ENCODE results near the gene GOLGA6C.

GRCh38 chr15:75210811-75211230, 47.3 kb upstream of the GOLGA6C start:
- TF ChIP-seq CTCF (optimal IDR thresholded peaks at IDR 0.05 in 1 of 3, IDR thresholded peaks at IDR 0.05 in 1 of 3, conservative IDR thresholded peaks at IDR 0.05 in 1 of 3; ENCODE audit: extremely low read depth in 1 of 3, insufficient read depth in 2 of 3, low read length in 3 of 3) (no peak), EZH2 (IDR thresholded peaks at IDR 0.05; ENCODE audit: low read length) (no peak)
